GM13977 (cell line): ENCODE measurements around the gene ZNF280B.

Experiments
- DNase-seq: peaks from one replicate; pipeline ENCODE4 v3.0.0; 2012; ENCODE audit warnings: low spot score
- in situ Hi-C: fragments of 300-500 bp; cut with MboI; formaldehyde crosslinking; loops from one replicate; pipeline ENCODE4 v1.12.0; 2022; ENCODE audit warnings: low sequenced_read_pairs, low pct_unique_long_range_greater_than_20kb, mixed read lengths, inconsistent platforms; ENCODE audit not compliant: unreplicated experiment
- TF ChIP-seq, protein P1 (sequence below): IDR thresholded peaks from 2 replicates; pipeline ENCODE4 v1.5.1; 2012; ENCODE audit warnings: mild to moderate bottlenecking, control low read depth; ENCODE audit not compliant: insufficient read depth; ENCODE audit errors: extremely low read depth, missing control alignments

The ZNF280B gene

DNA sequence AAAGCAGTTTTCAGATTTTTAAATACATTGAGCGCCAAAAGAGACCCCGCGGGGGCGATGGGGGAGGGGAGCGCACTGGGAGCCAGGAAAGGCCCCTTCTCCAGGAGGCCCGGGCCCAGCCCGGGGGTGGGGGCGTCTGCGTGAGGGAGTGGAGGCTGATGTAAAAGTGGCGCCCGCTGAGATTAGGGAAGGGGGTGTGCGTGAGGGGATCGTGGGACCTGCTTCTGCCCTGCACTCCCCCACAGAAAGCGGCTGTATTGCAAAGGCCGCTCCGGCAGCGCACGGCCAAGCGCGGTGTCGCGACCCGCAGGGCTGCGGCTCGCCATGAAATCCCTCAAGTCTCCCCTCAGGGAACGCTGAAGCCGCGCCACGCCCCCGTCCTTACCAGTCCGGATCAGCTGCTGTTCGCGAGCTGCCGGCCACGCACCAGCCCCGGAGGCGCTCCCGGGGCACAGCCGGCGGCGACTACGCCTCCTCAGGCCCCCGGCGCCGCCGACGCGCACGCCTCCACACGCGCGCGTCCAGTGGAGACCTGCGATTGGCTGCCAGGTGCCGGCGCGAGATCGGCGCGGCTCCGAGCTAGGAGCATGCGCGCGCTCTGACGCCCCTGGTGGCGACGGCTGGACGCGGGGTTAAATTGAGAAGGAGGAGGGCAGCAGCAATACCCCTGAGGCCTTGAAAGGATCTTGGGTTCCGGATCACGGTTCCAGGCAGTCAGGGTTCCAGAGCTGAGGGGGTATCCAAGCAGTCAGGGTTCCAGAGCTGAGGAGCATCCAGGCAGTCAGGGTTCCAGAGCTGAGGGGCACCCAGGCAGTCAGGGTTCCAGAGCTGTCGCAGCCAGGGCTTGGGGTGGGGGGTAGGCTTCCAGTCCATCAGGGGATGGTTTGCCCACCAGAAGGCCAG is at the start of gene ZNF280B:
Gene ZNF280B, minus strand, starts transcription at position 469 of the 903 bp plus-strand sequence. CDS start 19,344 bp downstream, outside the sequence.
- peak; percentile 87 for DNase-seq
- in situ Hi-C loops, result no loop called here
- TF ChIP-seq, protein P1, sequence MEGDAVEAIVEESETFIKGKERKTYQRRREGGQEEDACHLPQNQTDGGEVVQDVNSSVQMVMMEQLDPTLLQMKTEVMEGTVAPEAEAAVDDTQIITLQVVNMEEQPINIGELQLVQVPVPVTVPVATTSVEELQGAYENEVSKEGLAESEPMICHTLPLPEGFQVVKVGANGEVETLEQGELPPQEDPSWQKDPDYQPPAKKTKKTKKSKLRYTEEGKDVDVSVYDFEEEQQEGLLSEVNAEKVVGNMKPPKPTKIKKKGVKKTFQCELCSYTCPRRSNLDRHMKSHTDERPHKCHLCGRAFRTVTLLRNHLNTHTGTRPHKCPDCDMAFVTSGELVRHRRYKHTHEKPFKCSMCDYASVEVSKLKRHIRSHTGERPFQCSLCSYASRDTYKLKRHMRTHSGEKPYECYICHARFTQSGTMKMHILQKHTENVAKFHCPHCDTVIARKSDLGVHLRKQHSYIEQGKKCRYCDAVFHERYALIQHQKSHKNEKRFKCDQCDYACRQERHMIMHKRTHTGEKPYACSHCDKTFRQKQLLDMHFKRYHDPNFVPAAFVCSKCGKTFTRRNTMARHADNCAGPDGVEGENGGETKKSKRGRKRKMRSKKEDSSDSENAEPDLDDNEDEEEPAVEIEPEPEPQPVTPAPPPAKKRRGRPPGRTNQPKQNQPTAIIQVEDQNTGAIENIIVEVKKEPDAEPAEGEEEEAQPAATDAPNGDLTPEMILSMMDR, result peak; percentile 38

- in situ Hi-C loops, result no loop called here
- no peak for DNase-seq
- TF ChIP-seq, protein P1, result no peak
Observed at GRCh38 chr22:22556995-22557925, 48.7 kb upstream of the ZNF280B start.

GRCh38 chr22:22556578-22556977 is 48.0 kb upstream of the ZNF280B start:
- in situ Hi-C loops, result no loop called here
- DNase-seq, result no peak
- TF ChIP-seq, protein P1, result no peak

DNA sequence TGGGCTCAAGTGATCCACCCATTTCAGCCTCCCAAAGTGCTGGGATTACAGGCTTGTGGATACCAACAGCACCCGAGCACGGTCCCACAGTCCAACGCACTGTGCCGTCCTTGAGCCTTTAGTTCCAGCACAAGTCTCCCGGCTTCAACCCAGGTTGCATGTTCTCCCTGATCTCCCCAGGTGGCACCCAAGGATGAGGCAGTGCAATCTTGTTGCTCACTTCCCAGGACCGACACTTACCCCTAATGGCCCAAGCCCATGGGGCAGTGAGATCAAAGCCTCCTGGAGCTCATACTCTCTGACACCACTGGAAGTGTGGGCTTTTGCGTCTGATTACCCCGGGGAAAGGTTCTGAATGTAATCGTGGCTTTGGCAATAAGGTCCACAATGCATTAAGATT is 47.1 kb upstream of the ZNF280B start:
- no peak for DNase-seq
- TF ChIP-seq, protein P1, result no peak
- in situ Hi-C loops, result no loop called here

GRCh38 chr22:22554587-22555284 is 46.2 kb upstream of the ZNF280B start:
- TF ChIP-seq, protein P1, result no peak
- peak; percentile 44 for DNase-seq
- in situ Hi-C loops, result no loop called here
